DMS79 (cell line): ENCODE measurements around the gene SOX14.
A peak's percentile ranks its signal among the peaks of the same experiment; 100 is the strongest.

Source experiments
- DNase-seq: peaks from one replicate; lab custom pipeline; 2025; lab: John Stamatoyannopoulos, UW

SOX14 gene

GRCh38 chr3:137764001-137764433 lies at the start of gene SOX14:
TSS of gene SOX14 (plus strand) at chr3:137764315. CDS start at chr3:137764785, 470 bp downstream.
- peak; percentile 91 for DNase-seq

GRCh38 chr3:137714551-137714950 lies 49.6 kb upstream of the SOX14 start:
- DNase-seq = no peak

GRCh38 chr3:137724240-137724639 lies 39.9 kb upstream of the SOX14 start:
- no peak for DNase-seq

- DNase-seq = no peak
Measured at GRCh38 chr3:137737208-137737607, 26.9 kb upstream of the SOX14 start.

GRCh38 chr3:137738710-137739109 lies 25.4 kb upstream of the SOX14 start:
- no peak for DNase-seq

- no peak for DNase-seq
Measured at GRCh38 chr3:137743608-137744007, 20.5 kb upstream of the SOX14 start.

GRCh38 chr3:137746808-137747207 lies 17.3 kb upstream of the SOX14 start:
- DNase-seq = no peak

GRCh38 chr3:137759505-137759904 lies 4.6 kb upstream of the SOX14 start:
- no peak for DNase-seq

- DNase-seq = no peak
Measured at GRCh38 chr3:137760341-137761098, 3.6 kb upstream of the SOX14 start.

GRCh38 chr3:137761099-137761562 lies 3.0 kb upstream of the SOX14 start:
- DNase-seq = no peak

- DNase-seq = no peak
Measured at GRCh38 chr3:137761563-137762503, 2.3 kb upstream of the SOX14 start.

GRCh38 chr3:137762674-137763593 lies 1.2 kb upstream of the SOX14 start:
- no peak for DNase-seq

GRCh38 chr3:137763594-137763938 lies 549 bp upstream of the SOX14 start:
- DNase-seq = peak; percentile 45

GRCh38 chr3:137764563-137765309 lies 621 bp downstream of the SOX14 start:
- no peak for DNase-seq

GRCh38 chr3:137765310-137766033 lies 1.4 kb downstream of the SOX14 start:
- DNase-seq = no peak

- DNase-seq = no peak
Measured at GRCh38 chr3:137766041-137766875, 2.1 kb downstream of the SOX14 start.

GRCh38 chr3:137766876-137767537 lies 2.9 kb downstream of the SOX14 start:
- DNase-seq = no peak

- no peak for DNase-seq
Measured at GRCh38 chr3:137767538-137768360, 3.6 kb downstream of the SOX14 start.
